Stimulated activated CD4-positive, alpha-beta T cell treated with anti-CD3 and anti-CD28 coated beads, Interleukin-2, amount 100 ng/mL, for 4 hours (primary cell): ENCODE data around the gene FCGBP.
A peak's percentile ranks its signal among the peaks of the same experiment; 100 is the strongest.
"Not testable (repeated sequence)": the region's sequence is repeated elsewhere in the genome, so short reads cannot be mapped to it uniquely, and the experiment has no call there.

Experiments
- DNase-seq: peaks from one replicate; pipeline ENCODE4 v3.0.0-alpha.2; 2020; ENCODE audit warnings: low read depth

The FCGBP gene

GRCh38 chr19:39917561-39918182 is 16.8 kb downstream of the FCGBP start:
- DNase-seq: no peak

DNA sequence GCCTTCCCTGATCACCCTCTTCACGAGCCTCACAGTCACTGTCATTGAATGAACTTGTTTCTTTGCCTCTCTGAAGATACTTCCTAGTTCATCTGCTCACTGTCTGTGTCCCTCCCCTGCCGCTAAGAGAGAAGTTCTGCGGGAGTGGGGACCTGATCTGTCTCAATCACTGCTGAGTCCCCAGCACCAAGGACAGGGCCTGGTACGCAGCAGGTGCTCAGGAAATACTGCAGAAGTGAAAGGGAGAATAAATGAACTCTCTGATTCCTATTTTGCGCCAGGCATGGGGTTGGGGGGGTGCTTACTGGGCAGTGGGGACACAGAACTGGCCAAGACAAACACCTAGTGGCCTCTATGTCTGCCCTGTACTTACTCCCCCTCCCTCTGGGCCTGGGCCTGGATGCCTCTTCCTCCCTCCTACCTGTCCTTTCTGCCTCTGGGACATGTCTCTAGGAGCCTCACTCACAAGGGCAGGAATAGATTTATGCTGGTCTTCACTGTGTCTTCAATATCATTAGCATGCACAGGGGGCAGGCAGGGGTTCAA is 17.5 kb downstream of the FCGBP start:
- no peak for DNase-seq

DNA sequence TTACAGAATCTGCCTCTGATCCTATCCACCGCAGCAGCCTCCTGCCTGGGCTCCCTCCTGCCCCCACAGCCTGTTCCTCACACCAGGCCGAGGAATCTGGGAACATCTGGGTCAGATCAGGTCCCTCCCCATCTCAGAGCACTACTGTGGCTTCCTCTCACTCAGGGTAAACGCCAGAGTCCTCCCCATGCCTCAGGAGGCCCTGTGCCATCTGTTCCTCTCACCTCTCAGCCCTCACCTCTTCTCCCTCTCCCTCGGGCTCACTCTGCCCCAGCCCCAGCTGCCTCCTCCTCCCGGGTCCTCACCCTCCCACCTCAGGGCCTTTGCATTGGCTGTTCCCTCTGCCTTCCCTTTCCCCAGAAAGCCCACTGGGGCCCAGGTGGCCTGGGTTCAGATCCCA is 18.2 kb downstream of the FCGBP start:
- DNase-seq: no peak

- no peak for DNase-seq
These were observed 18.6 kb downstream of the FCGBP start for GRCh38 chr19:39915848-39916215.

- no peak for DNase-seq
These were observed 19.2 kb downstream of the FCGBP start for GRCh38 chr19:39915101-39915847.

DNA sequence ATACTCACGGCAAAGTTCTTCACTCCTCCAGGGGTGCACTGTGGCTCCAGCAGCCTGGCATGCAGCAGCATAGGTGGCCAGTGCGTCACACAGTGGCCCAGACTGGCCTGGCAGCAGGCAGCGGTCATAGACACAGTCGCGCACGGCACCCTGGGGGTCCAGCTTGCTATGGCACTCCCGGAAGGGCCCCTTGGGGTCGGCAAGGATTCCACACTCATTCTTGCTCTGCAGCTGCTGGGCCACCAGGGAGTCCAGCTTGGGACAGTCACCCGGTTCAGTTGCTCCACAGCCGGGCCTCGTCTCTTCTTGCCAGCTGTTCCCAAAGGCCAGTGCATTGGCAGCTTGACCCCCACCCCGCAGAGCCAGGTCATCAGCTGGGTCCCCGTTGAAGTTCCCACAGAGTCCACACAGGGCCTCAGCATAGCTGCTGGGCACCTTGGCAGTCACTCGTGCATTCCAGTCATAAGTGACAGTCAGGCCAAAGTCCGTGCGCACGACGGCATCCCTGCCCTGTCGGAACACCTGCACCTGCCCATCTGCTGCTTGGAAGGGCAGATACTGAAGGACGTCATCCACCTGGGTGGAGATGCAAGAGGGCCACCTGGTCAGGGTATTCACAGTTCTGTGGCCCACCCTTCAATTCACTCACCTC is 20.6 kb downstream of the FCGBP start:
- no peak for DNase-seq

- DNase-seq: no peak
These were observed 25.6 kb downstream of the FCGBP start for GRCh38 chr19:39908803-39909202.

GRCh38 chr19:39906820-39907611 is 27.4 kb downstream of the FCGBP start:
- DNase-seq: no peak

- no peak for DNase-seq
These were observed 28.2 kb downstream of the FCGBP start for GRCh38 chr19:39906283-39906682.

DNA sequence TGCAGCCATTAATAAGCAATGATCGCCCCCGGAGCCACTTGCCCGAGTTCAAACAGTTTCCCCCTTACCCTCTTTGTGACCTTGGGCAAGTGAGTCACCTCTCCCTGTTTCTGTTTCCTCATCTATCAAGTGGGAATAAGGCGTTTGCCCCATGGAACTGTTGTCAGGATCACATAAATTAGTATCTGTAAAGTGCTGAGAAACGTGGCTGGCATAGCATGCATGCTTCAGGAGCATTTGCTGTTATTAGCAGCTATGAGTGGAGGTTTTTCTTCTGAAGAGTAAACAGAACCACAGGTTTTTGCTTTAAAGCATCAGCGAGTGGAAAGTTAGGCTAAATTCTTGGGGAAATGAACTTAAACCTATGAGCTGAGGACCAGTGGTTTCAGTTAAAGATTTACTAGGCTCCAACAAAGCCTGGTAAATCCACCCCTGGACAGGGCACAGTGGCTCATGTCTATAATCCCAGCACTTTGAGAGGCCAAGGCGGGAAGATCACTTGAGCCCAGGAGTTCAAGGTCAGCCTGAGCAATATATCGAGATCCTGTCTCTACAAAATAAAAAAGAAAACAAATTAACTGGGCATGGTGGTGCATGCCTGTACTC is 30.8 kb downstream of the FCGBP start:
- not testable (repeated sequence) for DNase-seq

DNA sequence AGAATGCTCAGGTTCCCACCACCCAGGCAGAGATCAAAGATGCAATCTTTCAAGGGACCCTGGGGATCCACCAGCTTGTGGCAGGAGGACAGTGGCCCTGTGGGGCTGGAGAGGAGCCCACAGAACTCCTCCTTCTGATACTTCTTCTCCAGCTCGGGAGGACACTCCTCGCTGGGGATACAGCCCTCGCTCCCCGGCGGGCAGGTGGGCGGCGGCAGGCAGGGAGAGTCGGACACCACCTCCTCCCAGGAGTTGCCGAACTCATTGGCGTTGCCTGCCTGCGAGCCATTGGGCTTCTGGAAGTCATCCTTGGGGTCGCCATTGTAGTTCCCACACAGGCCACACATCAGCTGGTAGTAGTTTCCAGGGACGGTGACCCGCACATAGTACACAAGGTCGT is 32.1 kb downstream of the FCGBP start:
- not testable (repeated sequence) for DNase-seq

- DNase-seq: not testable (repeated sequence)
These were observed 32.8 kb downstream of the FCGBP start for GRCh38 chr19:39901681-39902080.

- DNase-seq: not testable (repeated sequence)
These were observed 35.6 kb downstream of the FCGBP start for GRCh38 chr19:39898858-39899257.

- DNase-seq: peak; percentile 22
These were observed 36.8 kb downstream of the FCGBP start for GRCh38 chr19:39897511-39898245.

DNA sequence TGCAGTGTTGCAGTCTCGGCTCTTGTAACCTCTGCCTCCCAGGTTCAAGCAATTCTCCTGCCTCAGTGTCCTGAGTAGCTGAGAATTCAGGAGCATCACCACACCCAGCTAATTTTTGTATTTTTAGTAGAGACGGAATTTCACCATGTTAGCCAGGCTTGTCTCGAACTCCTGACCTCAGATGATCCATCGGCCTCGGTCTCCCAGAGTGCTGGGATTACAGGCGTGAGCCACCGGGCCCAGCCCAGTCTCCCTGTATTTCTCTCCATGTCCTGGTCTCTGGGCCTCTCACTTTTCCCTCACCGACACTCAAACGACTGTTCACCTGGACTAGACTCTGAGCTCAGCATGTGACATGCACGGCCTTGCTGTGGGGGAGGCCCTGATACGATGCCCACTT is 39.3 kb downstream of the FCGBP start:
- not testable (repeated sequence) for DNase-seq

GRCh38 chr19:39894236-39894606 is 40.2 kb downstream of the FCGBP start:
- not testable (repeated sequence) for DNase-seq

- DNase-seq: not testable (repeated sequence)
These were observed 40.8 kb downstream of the FCGBP start for GRCh38 chr19:39893366-39894235.

- DNase-seq: not testable (repeated sequence)
These were observed 41.9 kb downstream of the FCGBP start for GRCh38 chr19:39892506-39892902.

DNA sequence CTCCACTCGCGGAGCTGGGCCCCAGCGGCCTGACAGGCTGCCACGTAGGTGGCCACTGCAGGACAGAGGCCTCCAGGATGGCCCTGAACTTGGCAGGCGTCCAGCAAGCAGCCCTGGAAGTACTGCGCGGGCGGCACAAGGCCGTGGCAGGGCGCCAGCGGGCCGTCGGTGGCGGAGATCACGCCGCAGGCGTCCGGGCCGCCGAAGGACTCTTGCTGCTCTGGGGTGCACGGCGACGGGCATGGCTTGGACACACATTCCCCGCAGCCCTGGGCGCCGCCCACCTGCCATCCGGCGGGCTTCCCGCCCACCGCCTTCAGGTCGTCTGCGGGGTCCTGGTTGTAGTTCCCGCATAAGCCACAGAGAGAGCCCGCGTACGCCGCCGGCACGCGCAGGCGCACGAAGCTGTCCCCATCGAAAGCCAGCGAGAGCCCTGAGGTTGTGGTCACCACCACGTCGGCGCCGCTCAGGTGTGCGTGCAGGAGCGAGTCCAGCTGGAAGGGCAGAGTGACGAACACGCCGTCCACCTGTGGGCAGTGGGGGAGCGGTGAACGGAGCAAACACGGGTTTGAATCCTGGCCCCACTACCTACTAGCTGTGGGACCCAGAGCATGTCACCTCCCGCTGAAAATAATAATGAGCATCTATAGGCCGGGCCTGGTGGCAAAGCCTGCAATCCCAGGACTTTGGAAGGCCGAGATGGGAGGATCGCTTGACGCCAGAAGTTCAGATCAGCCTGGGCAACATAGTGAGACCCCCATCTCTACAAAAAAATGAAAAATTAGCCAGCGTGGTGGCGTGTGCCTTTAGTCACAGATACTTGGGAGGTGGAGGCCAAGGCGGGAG is 42.6 kb downstream of the FCGBP start:
- DNase-seq: not testable (repeated sequence)
